GM21515 (cell line): ENCODE data around the gene NRGN.

Experiments
- ATAC-seq: cut with Tn5 transposase; IDR thresholded peaks from one replicate; pipeline ENCODE4 v1.9.1; 2021; ENCODE audit not compliant: unreplicated experiment

Gene NRGN

GRCh38 chr11:124779568-124779967 is 39.8 kb downstream of the NRGN start:
- ATAC-seq, result no peak

- ATAC-seq, result no peak
Observed at GRCh38 chr11:124783002-124783401, 43.3 kb downstream of the NRGN start.

DNA sequence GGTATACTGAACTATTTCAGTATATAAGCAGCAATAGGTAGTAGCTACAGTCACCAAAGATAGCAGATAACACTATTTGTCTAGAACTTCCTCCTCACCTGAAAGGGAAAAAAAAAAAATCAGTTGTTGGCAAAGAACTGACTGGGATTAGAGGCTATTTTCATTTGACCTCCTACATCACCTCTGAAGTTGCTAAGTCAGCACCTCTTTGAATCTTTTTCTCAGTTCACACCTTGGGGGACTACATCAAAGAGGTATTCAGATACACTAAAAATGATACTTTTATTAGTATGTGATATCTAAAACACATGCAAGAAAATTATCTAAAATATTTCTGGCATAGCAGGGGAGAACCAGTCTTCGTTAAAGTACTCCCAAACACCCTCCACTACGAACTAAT is 44.3 kb downstream of the NRGN start:
- ATAC-seq, result no peak

- ATAC-seq, result no peak
Observed at GRCh38 chr11:124788521-124788920, 48.8 kb downstream of the NRGN start.

- peak; percentile 80 for ATAC-seq
Observed at GRCh38 chr11:124791626-124792341, 52.0 kb downstream of the NRGN start.

DNA sequence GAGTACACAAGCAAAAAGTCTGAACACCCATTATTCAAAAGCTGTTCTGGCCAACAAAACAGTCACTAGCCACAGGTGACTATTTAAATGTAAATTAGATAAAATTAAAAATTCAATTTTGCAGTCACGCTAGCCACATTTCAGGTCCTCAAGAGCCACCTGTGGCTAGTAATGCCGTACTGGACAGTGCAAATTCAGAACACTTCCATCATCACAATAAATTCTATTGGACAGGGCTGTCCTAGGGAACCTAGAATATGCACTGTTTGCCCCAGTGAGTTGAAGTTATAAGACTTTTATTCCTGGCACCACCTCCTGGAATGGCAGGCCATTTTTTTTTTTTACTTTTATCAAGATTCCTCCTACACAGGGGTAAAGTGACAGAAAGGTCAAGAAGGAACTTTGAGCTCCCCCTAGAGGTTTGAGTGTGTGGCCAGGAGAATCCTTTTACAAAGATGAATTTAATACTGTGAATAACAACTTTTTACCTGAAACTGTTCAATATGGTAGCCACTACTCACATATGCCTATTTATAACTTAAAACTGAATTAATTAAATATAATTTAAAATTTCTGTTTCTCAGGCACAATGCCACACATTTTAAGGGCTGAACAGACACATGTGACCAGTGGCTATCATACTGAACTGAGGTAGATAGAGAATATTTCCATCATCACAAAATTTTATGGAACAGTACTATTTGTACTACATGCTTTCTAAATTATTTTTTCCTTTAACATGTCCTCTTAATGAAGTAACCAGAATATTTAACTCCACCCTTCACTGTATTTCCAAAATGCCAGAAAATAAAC is 53.9 kb downstream of the NRGN start:
- ATAC-seq, result peak; percentile 49

DNA sequence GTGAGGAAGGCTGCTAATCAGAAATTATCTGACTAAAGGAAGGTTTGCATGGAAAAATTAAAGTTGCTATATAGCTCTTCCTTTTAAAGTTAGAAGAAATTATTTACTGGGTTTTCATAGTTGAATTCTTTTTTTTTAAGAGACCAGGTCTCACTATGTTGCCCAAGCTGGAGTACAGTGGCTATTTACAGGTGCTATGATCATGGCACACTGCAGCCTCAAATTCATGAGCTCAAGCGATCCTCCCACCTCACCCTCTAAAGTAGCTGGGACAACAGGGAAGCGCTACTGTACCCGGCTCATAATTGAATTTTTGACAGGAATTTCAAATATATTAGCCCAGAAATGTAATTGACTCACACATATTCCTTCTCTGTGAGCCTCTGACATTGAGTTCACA is 56.6 kb downstream of the NRGN start:
- ATAC-seq, result no peak
